Neutrophil (primary cell): ENCODE data around the gene PRL.

ENCODE experiments used
- H3K27ac ChIP-seq: fragments of 200-600 bp; sonication (generic); 2 replicates; pipeline ENCODE4 v1.5.1; 2016; ENCODE audit warnings: mild to moderate bottlenecking, moderate library complexity
- H3K27me3 ChIP-seq: fragments of 200-600 bp; sonication (generic); 2 replicates; pipeline ENCODE4 v1.6.0; 2016; ENCODE audit warnings: mild to moderate bottlenecking
- H3K36me3 ChIP-seq: fragments of 200-600 bp; sonication (generic); 2 replicates; pipeline ENCODE4 v1.5.1; 2017
- H3K4me1 ChIP-seq, 2 experiments: fragments of 200-600 bp in 1 of 2; sonication (generic) in 1 of 2; 1 replicate in 1 of 2; 2 replicates in 1 of 2; pipeline versions ENCODE4 v1.5.1 to v1.6.1; 2013 to 2016; ENCODE audit warnings: low read depth in 1 of 2, low read length in 1 of 2, mild to moderate bottlenecking in 1 of 2, moderate library complexity in 1 of 2; ENCODE audit not compliant: control insufficient read depth in 1 of 2, insufficient read depth in 1 of 2
- H3K4me3 ChIP-seq, 2 experiments: fragments of 200-600 bp in 1 of 2; sonication (generic) in 1 of 2; 1 replicate in 1 of 2; 2 replicates in 1 of 2; pipeline ENCODE4 v1.5.1; 2013 to 2016; ENCODE audit warnings: low read depth in 1 of 2, low read length in 1 of 2, mild to moderate bottlenecking in 1 of 2, moderate library complexity in 1 of 2
- H3K9me3 ChIP-seq: fragments of 200-600 bp; sonication (generic); 2 replicates; pipeline ENCODE4 v1.5.1; 2016
- TF ChIP-seq, protein P1 (sequence below): fragments of 200-600 bp; sonication (generic); IDR thresholded peaks from 2 replicates; pipeline ENCODE4 v1.5.1; 2016; ENCODE audit warnings: antibody characterized with exemption

The PRL gene

DNA sequence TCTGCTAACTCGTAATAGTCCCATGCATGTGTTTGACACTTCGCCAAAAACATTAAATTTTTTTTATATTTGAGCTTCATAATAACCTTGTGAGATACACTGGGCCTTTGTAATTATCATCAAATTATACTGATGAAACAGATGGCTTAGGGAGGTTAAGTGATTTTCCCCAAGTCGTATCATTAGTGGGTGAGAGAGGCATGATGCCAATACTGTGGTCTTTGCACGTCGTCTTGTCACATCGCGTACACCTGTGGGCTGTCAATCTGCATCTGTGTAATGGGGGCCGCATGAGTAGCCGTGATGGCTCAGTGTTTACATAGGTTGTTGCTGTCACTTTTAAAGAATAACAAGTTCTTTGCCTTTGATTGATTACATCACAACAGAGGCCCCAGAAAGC lies 1.7 kb downstream of the PRL start:
- TF ChIP-seq, protein P1, sequence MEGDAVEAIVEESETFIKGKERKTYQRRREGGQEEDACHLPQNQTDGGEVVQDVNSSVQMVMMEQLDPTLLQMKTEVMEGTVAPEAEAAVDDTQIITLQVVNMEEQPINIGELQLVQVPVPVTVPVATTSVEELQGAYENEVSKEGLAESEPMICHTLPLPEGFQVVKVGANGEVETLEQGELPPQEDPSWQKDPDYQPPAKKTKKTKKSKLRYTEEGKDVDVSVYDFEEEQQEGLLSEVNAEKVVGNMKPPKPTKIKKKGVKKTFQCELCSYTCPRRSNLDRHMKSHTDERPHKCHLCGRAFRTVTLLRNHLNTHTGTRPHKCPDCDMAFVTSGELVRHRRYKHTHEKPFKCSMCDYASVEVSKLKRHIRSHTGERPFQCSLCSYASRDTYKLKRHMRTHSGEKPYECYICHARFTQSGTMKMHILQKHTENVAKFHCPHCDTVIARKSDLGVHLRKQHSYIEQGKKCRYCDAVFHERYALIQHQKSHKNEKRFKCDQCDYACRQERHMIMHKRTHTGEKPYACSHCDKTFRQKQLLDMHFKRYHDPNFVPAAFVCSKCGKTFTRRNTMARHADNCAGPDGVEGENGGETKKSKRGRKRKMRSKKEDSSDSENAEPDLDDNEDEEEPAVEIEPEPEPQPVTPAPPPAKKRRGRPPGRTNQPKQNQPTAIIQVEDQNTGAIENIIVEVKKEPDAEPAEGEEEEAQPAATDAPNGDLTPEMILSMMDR, result no peak
- Histone ChIP-seq H3K4me3 (no peak overlapping the region), H3K36me3 (no peaks in the 10 kb centered on the region), H3K27ac (no peak overlapping the region), H3K4me1 (no peaks in the 10 kb centered on the region), H3K27me3 (no peaks in the 10 kb centered on the region), H3K9me3 (no peaks in the 10 kb centered on the region)

DNA sequence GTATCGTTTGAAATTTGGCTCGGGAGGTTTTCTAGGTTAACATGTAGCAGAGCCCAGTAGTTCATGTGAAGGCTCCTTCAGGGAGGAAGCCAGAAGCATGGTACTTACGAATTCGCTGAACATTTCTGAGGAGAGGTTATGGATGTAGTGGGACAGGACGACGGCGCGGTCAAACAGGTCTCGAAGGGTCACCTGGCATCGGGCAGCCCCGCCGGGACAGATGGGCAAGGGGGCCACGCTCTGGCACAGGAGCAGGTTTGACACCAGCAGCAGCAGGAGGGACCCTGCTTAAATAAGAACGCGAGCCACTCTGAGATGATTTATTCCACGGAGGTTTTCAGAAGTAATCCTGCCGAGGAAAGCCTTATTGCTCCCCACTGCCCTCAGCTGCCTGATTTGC lies 2.5 kb downstream of the PRL start:
- H3K4me3 ChIP-seq, result no peak overlapping the region
- H3K9me3 ChIP-seq, result no peaks in the 10 kb centered on the region
- TF ChIP-seq, protein P1, result no peak
- no peaks in the 10 kb centered on the region for H3K36me3 ChIP-seq
- H3K27me3 ChIP-seq, result no peaks in the 10 kb centered on the region
- H3K4me1 ChIP-seq, result no peaks in the 10 kb centered on the region
- H3K27ac ChIP-seq, result no peak overlapping the region

DNA sequence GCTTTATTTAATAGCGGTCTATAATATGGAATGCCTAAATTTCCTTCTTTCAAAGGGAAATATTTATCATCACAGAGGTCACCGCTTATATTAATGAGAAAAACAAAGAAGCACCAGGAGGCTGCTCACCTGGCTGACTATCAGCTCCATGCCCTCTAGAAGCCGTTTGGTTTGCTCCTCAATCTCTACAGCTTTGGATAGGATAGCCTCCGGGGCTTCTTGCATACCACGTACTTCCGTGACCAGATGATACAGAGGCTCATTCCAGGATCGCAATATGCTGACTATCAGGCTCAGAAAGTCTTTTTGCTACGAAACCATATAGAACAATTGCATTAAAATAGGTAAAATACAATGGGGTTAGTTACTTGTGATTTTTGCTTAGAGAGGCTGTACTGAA lies 6.8 kb downstream of the PRL start:
- H3K27ac ChIP-seq, result no peak overlapping the region
- H3K4me1 ChIP-seq, result no peaks in the 10 kb centered on the region
- TF ChIP-seq, protein P1, result no peak

DNA sequence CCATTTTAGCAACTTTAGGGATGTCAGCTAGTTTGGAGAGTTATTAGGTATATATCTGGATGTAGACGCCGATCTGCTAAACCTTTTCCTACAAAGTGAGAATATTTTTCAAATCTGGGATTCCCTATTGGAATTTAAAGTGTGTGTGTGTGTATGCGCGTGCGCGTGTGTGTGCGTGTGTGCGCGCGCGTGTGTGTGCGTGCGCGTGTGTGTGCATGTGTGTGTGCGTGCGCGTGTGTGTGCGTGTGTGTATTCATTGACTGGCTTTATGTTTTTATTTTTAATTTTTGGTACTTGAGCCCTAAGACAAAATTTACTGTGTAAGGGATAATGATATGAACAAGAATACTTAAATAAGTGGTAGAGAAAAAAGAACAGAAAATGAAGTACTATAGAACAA lies 8.1 kb downstream of the PRL start:
- H3K9me3 ChIP-seq, result no peaks in the 10 kb centered on the region
- no peak overlapping the region for H3K4me3 ChIP-seq
- no peaks in the 10 kb centered on the region for H3K36me3 ChIP-seq
- no peaks in the 10 kb centered on the region for H3K4me1 ChIP-seq
- H3K27me3 ChIP-seq, result no peaks in the 10 kb centered on the region
- no peak overlapping the region for H3K27ac ChIP-seq
- TF ChIP-seq, protein P1, result no peak

More for the DNA sequence above, 6.8 kb downstream of the PRL start:
- H3K9me3 ChIP-seq, result no peaks in the 10 kb centered on the region
- no peaks in the 10 kb centered on the region for H3K27me3 ChIP-seq
- H3K36me3 ChIP-seq, result no peaks in the 10 kb centered on the region
- no peak overlapping the region for H3K4me3 ChIP-seq

DNA sequence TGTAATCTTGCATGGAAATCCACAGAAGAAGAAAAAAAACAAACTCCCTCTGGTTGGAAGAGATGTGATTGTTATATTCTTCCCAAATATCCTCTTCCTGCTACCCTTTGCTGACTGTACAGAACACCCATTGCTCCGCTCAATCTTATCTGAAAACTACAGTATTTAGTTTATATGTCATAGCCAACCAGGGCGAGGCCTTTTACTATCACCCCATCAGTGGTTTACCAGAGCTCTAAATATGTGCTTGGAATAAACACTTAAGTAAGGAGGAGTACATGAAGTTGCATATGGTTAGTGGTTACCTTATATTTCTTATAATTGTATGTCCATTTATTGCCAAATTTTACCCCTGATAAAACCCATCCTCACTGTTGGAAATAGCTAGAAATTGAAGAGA lies 12.2 kb downstream of the PRL start:
- Histone ChIP-seq H3K27me3 (no peaks in the 10 kb centered on the region), H3K4me3 (no peak overlapping the region), H3K36me3 (no peaks in the 10 kb centered on the region), H3K27ac (no peak overlapping the region), H3K4me1 (no peaks in the 10 kb centered on the region), H3K9me3 (no peaks in the 10 kb centered on the region)
- TF ChIP-seq, protein P1, result no peak
